Nephron (organoid): Measurements from ENCODE around the gene BMP8B.
"Not testable (repeated sequence)": the region's sequence is repeated elsewhere in the genome, so short reads cannot be mapped to it uniquely, and the experiment has no call there.

Experiments used
- H3K27ac Mint-ChIP-seq, 3 experiments: 2 replicates each; pipeline ENCODE4 v1.8.0; 2020; ENCODE audit warnings: mixed read lengths in 3 of 3, mild to moderate bottlenecking in 2 of 3, moderate library complexity in 1 of 3
- H3K27me3 Mint-ChIP-seq: 2 replicates; pipeline ENCODE4 v1.8.0; 2021; ENCODE audit warnings: low read depth, mild to moderate bottlenecking, moderate library complexity, mixed read lengths
- H3K36me3 Mint-ChIP-seq: 2 replicates; pipeline ENCODE4 v1.8.0; 2020; ENCODE audit warnings: low read depth, mixed read lengths
- H3K4me1 Mint-ChIP-seq: 2 replicates; pipeline ENCODE4 v1.8.0; 2020; ENCODE audit warnings: mixed read lengths
- H3K4me3 Mint-ChIP-seq, 3 experiments: 2 replicates each; pipeline ENCODE4 v1.8.0; 2020; ENCODE audit warnings: mild to moderate bottlenecking in 3 of 3, mixed read lengths in 3 of 3, moderate library complexity in 2 of 3
- H3K9me3 Mint-ChIP-seq: 2 replicates; pipeline ENCODE4 v1.8.0; 2020; ENCODE audit warnings: mixed read lengths
- CTCF ChIP-seq, 3 experiments: fragments of 200-600 bp; sonication (generic); IDR thresholded peaks; one replicate each; pipeline ENCODE4 v1.5.0; 2021; ENCODE audit warnings: antibody characterized with exemption in 3 of 3; ENCODE audit not compliant: unreplicated experiment in 3 of 3

BMP8B gene

DNA sequence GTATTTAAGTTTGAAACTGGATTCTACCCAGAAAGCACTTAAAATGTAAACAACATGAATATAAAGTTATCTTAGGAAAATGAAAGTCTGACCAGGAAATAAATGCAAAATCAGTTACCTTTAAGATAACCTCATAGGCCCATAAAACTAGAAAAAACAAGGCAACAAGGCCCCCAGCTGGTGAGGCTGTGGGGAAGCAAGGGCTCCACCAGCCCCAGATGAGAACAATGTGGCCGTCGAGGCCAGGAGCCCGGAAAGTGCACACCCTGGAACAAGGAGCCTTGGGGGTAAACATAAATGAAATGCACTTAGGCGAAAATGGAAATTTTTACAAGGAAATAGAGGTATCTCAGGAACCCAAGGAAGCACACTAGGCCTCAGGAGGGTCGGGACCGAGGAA, 37.9 kb upstream of the BMP8B start:
- H3K27ac Mint-ChIP-seq = peak overlapping the region; percentile 74 to 96 (median 82)
- H3K4me3 Mint-ChIP-seq = no peak overlapping the region
- H3K4me1 Mint-ChIP-seq = peaks cover 51% of the 10 kb centered on the region
- H3K9me3 Mint-ChIP-seq = no peaks in the 10 kb centered on the region
- no peak for TF ChIP-seq CTCF (IDR thresholded peaks at IDR 0.05; ENCODE audit: unreplicated experiment in 3 of 3)
- no peaks in the 10 kb centered on the region for H3K36me3 Mint-ChIP-seq
- peaks cover 3% of the 10 kb centered on the region for H3K27me3 Mint-ChIP-seq

DNA sequence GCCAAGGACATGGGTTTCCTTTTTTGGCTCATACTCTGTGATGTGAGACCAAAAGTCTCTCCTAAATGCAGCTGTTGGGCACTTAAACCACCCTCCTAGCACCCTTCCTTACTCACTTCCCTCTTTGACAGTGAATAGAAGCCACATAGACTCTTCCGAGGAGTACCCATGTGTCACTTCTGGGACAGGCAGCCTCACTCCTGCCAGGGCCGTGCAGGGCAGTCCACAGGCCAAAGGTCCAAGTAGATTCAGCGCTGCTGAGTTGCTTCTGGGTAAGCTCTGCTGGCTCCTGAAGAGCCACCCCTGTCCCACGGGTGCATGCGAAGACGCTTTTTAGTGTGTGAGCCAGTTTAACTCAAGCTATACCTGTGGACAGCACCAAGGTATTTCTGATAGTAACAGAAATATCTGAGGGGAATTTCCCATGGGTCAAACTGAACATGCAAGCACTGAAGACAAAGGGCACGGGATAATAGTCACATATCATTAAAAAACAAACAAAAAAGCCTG, 36.8 kb upstream of the BMP8B start:
- no peaks in the 10 kb centered on the region for H3K9me3 Mint-ChIP-seq
- peaks cover 3% of the 10 kb centered on the region for H3K27me3 Mint-ChIP-seq
- H3K36me3 Mint-ChIP-seq = no peaks in the 10 kb centered on the region
- peaks cover 46% of the 10 kb centered on the region for H3K4me1 Mint-ChIP-seq
- H3K27ac Mint-ChIP-seq = peak overlapping the region in 2 of 3 experiments; percentile 47 to 82
- no peak overlapping the region for H3K4me3 Mint-ChIP-seq
- no peak for TF ChIP-seq CTCF (IDR thresholded peaks at IDR 0.05; ENCODE audit: unreplicated experiment in 3 of 3)

- not testable (repeated sequence) for H3K27me3 Mint-ChIP-seq, H3K27ac Mint-ChIP-seq, H3K9me3 Mint-ChIP-seq, H3K4me3 Mint-ChIP-seq, H3K36me3 Mint-ChIP-seq
- H3K4me1 Mint-ChIP-seq = peaks cover 31% of the 10 kb centered on the region
Measured at GRCh38 chr1:39823450-39823849, 34.8 kb upstream of the BMP8B start.

- H3K27me3 Mint-ChIP-seq = peaks cover 7% of the 10 kb centered on the region
- peaks cover 25% of the 10 kb centered on the region for H3K4me1 Mint-ChIP-seq
- no peaks in the 10 kb centered on the region for H3K36me3 Mint-ChIP-seq
- TF ChIP-seq CTCF (IDR thresholded peaks at IDR 0.05; ENCODE audit: unreplicated experiment in 3 of 3) = no peak
- no peak overlapping the region for H3K4me3 Mint-ChIP-seq
- H3K9me3 Mint-ChIP-seq = no peaks in the 10 kb centered on the region
- peak overlapping the region in 1 of 3 experiments; percentile 72 for H3K27ac Mint-ChIP-seq
Measured at GRCh38 chr1:39822146-39822545, 33.5 kb upstream of the BMP8B start.

GRCh38 chr1:39819091-39819812, 30.6 kb upstream of the BMP8B start:
- Mint-ChIP-seq H3K36me3 (no peaks in the 10 kb centered on the region), H3K27ac (no peak overlapping the region), H3K9me3 (no peaks in the 10 kb centered on the region), H3K27me3 (peaks cover 20% of the 10 kb centered on the region), H3K4me3 (no peak overlapping the region), H3K4me1 (peaks cover 7% of the 10 kb centered on the region)
- no peak for TF ChIP-seq CTCF (IDR thresholded peaks at IDR 0.05; ENCODE audit: unreplicated experiment in 3 of 3)

DNA sequence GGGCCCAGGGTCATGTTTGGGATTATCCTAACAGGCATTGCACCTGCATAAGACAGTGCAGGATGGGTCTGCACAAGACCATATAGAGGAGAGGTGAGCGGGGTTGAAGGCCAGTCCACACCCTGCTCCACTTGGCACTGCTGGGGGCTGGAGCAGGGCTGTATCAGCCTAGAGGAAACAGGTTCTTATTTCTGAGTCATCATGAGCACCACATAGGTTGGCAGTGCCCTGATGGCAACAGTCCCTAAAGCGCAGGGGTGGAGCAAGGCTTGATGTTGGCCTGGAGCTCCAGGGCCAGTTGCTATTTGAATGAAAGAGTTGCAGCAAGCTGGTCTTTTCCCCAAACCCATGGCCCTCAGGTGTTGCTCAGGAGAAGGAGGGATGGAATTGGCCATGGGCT, 29.8 kb upstream of the BMP8B start:
- no peak for TF ChIP-seq CTCF (IDR thresholded peaks at IDR 0.05; ENCODE audit: unreplicated experiment in 3 of 3)
- H3K4me1 Mint-ChIP-seq = peaks cover 7% of the 10 kb centered on the region
- no peaks in the 10 kb centered on the region for H3K9me3 Mint-ChIP-seq
- H3K27ac Mint-ChIP-seq = no peak overlapping the region
- no peak overlapping the region for H3K4me3 Mint-ChIP-seq
- peaks cover 20% of the 10 kb centered on the region for H3K27me3 Mint-ChIP-seq
- H3K36me3 Mint-ChIP-seq = no peaks in the 10 kb centered on the region

DNA sequence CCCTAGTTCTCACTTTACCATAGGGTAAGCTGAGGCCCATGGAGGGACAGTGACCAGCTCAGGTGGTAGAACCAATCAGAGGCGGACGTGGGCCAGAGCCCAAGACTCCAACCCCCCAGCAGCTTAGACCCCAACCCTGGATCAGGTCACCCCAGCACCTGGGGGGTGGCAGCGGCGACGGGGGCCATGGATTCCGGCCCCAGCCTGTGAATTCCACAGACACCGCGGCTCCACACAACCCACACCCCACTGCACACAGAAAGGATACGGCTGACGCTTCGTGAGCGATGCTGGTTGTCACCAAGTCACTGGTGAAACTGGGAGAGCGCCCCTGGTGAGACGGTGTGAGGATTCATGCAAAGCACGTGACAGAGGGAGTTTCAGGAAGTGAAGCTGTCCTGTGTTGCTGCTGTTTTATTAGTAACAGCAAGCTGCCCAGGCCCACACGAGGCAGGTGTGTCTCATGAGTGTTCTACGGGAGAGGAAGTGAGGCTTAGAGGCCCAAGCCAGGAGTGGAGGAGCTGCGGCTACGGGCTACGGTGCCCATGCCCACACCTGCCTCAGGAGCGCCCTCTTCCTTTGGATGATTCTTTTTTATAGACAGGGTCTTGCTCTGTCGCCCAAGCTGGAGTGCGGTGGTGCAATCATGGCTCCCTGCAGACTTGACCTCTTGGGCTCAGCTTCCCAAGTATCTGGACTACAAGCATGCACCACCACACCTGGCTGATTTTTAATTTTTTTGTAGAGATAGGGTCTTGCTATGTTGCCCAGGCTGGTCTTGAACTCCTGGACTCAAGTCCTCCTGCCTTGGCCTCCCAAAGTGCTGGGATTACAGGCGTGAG, 28.6 kb upstream of the BMP8B start:
- H3K27me3 Mint-ChIP-seq = peaks cover 20% of the 10 kb centered on the region
- not testable (repeated sequence) for H3K9me3 Mint-ChIP-seq, H3K4me3 Mint-ChIP-seq, H3K36me3 Mint-ChIP-seq, H3K4me1 Mint-ChIP-seq, H3K27ac Mint-ChIP-seq
